Brain microvascular endothelial cell (primary cell): ENCODE results near the gene ELAC1.
A peak's percentile ranks its signal among the peaks of the same experiment; 100 is the strongest.
"Not testable (repeated sequence)": the region's sequence is repeated elsewhere in the genome, so short reads cannot be mapped to it uniquely, and the experiment has no call there.

ENCODE experiments used
- DNase-seq: peaks from one replicate; pipeline ENCODE4 v3.0.0-alpha.2; 2020
- H3K27ac ChIP-seq: fragments of 250-450 bp; sonication (Bioruptor Pico); 2 replicates; pipeline ENCODE4 v1.5.1; 2020; ENCODE audit warnings: mild to moderate bottlenecking, moderate library complexity
- H3K27me3 ChIP-seq: fragments of 250-450 bp; sonication (Bioruptor Pico); replicated peaks from 2 replicates; pipeline ENCODE4 v1.5.1; 2020; ENCODE audit warnings: mild to moderate bottlenecking
- H3K36me3 ChIP-seq: fragments of 250-450 bp; sonication (Bioruptor Pico); replicated peaks from 2 replicates; pipeline ENCODE4 v1.5.1; 2020; ENCODE audit warnings: mild to moderate bottlenecking
- H3K4me3 ChIP-seq: 2 replicates; pipeline ENCODE4 v1.5.1; 2011; ENCODE audit warnings: low read depth, mild to moderate bottlenecking, control low read depth, low read length, moderate library complexity
- CTCF ChIP-seq: IDR thresholded peaks from 2 replicates; pipeline ENCODE4 v1.5.1; 2011; ENCODE audit warnings: low read depth, mild to moderate bottlenecking, moderate library complexity, low read length, control low read depth, inconsistent platforms; ENCODE audit errors: missing control alignments
- in situ Hi-C: cut with HindIII; loops from 2 replicates; pipeline ENCODE4 v1.10.0; 2017; ENCODE audit warnings: low sequenced_read_pairs, low pct_ligation_motif_present

The ELAC1 gene

GRCh38 chr18:50986360-50987087, 18.7 kb downstream of the ELAC1 start:
- Histone ChIP-seq H3K27ac (no peak overlapping the region), H3K4me3 (no peak overlapping the region), H3K36me3 (no peaks in the 10 kb centered on the region), H3K27me3 (no peaks in the 10 kb centered on the region)
- in situ Hi-C loops, result no loop called here
- peak; percentile 16 for DNase-seq
- TF ChIP-seq CTCF, result no peak

GRCh38 chr18:50987261-50987660, 19.4 kb downstream of the ELAC1 start:
- in situ Hi-C loops, result no loop called here
- TF ChIP-seq CTCF, result no peak
- Histone ChIP-seq H3K4me3 (no peak overlapping the region), H3K27ac (no peak overlapping the region), H3K36me3 (no peaks in the 10 kb centered on the region), H3K27me3 (no peaks in the 10 kb centered on the region)
- DNase-seq, result no peak

- DNase-seq, result no peak
- in situ Hi-C loops, result no loop called here
- Histone ChIP-seq H3K4me3 (no peak overlapping the region), H3K36me3 (no peaks in the 10 kb centered on the region), H3K27ac (no peak overlapping the region), H3K27me3 (no peaks in the 10 kb centered on the region)
- TF ChIP-seq CTCF, result no peak
Measured at GRCh38 chr18:50989711-50990110, 21.9 kb downstream of the ELAC1 start.

- no peak for TF ChIP-seq CTCF
- Histone ChIP-seq H3K4me3 (no peak overlapping the region), H3K36me3 (no peaks in the 10 kb centered on the region), H3K27ac (no peak overlapping the region), H3K27me3 (no peaks in the 10 kb centered on the region)
- DNase-seq, result peak; percentile 15
- in situ Hi-C loops, result no loop called here
Measured at GRCh38 chr18:50992351-50992762, 24.5 kb downstream of the ELAC1 start.

GRCh38 chr18:50994031-50994430, 26.2 kb downstream of the ELAC1 start:
- no peaks in the 10 kb centered on the region for H3K36me3 ChIP-seq
- no peak for DNase-seq
- H3K27ac ChIP-seq, result no peak overlapping the region
- in situ Hi-C loops, result no loop called here
- no peaks in the 10 kb centered on the region for H3K27me3 ChIP-seq
- TF ChIP-seq CTCF, result no peak
- H3K4me3 ChIP-seq, result no peak overlapping the region

- in situ Hi-C loops, H3K27me3 ChIP-seq, DNase-seq, H3K4me3 ChIP-seq, H3K36me3 ChIP-seq, H3K27ac ChIP-seq: not testable (repeated sequence)
Measured at GRCh38 chr18:51003174-51003573, 35.3 kb downstream of the ELAC1 start.
